GM21423 (cell line): ENCODE measurements around the gene FGF11.

Experiments
- ATAC-seq: cut with Tn5 transposase; IDR thresholded peaks from one replicate; pipeline ENCODE4 v1.9.1; 2021; ENCODE audit warnings: mild to moderate bottlenecking, moderate library complexity; ENCODE audit not compliant: unreplicated experiment

FGF11 gene

GRCh38 chr17:7408252-7408727 is 31.0 kb upstream of the FGF11 start:
- ATAC-seq, result no peak

- ATAC-seq, result no peak
These were observed 30.4 kb upstream of the FGF11 start for GRCh38 chr17:7408863-7409262.

- no peak for ATAC-seq
These were observed 29.6 kb upstream of the FGF11 start for GRCh38 chr17:7409716-7410115.

DNA sequence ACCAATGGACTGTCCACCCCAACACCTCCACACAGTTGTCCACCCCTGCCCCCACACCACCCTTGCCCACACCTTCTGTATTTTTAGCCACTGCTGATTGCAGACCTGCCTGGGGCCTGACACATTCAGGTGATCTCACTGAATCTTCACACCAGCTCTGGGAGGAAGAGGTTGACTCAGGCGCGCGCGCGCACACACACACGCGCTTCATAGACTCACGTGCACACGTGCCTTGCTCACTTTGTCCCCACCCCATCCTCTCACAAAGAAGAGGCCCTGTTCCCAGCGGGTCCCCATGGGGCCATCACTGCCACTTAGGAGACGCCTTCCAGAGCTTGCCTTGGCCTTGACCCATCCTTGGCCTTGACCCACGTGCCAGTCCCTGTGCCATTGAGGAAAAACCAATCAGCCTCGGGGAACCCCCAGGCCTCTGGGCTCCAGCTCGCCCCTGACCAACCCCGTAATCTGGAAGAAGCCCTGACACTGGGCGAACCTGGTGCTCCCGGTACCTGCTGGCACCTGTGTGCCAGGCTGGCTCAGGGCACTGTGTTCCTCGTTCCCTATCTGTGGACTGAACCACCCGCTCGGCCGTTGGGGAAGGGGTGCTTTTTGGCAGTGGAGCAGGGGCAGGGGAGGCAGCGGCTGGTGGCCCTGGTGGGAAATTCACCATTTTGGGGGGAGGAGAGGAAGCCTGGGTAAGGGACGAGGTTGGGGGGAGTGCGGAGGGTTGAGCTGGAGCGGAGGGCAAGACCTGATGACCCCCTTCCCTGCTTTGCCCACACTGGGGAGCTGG is 28.5 kb upstream of the FGF11 start:
- ATAC-seq, result no peak

- no peak for ATAC-seq
These were observed 27.9 kb upstream of the FGF11 start for GRCh38 chr17:7411427-7411750.

DNA sequence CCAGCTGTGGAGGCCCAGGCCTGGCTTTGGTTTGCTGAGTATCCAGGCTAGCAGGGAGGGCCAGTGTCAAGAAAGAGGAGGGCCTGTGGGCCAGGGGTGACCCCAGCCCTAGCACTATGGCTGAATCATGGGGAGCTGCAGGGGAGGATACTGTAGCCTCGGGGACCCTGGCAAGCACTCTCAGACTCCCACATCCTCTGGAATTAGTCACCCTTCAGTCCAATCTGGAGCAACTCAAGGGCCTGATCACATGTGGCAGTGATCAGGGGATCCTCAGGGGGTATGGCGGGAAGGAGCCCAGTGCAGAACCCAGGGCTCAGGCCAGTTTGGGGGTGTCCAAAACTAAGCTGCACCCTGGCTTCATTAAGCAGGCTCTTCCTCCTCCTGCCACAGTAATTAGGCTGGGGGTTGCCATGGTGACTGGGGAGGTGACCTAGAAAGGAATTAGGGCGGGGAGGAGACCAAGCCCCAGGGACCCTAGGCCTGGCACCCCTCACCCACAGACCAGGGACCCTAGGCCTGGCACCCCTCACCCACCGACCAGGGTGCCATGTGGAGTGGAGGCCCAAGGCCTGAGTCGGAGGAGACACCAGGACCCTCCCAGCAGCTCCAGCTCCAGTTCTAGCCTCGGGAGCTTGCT is 25.8 kb upstream of the FGF11 start:
- no peak for ATAC-seq

GRCh38 chr17:7414837-7415236 is 24.5 kb upstream of the FGF11 start:
- ATAC-seq, result no peak

DNA sequence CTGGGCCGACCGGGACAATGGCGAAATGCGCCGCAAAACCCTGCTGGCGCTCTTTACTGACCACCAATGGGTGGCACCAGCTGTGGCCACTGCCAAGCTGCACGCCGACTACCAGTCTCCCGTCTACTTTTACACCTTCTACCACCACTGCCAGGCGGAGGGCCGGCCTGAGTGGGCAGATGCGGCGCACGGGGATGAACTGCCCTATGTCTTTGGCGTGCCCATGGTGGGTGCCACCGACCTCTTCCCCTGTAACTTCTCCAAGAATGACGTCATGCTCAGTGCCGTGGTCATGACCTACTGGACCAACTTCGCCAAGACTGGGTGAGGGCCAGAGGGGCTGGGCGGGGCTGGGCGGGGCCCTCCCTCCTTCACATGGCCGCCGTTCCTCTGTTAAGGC is 23.5 kb upstream of the FGF11 start:
- ATAC-seq, result no peak

DNA sequence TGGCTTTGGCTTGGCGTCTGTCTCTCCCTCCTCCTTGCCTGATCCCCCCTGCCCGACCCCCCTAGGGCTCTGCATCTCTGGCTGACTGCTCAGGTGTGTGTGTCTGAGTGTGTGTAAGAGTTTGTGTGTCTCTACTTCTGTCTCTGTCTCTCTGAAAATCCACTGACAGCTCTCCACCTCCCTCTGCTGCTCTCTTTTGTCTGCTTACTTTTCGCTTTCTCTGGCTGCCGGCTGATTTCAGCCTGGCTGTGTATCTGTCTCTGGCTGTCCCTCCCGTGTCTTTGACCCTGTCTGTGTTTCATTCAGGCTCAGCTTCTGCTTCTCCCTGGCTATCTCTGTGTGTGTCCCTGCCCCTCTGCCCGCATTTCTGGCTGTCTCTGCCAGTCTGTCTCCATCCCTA is 23.0 kb upstream of the FGF11 start:
- ATAC-seq, result no peak

- no peak for ATAC-seq
These were observed 22.2 kb upstream of the FGF11 start for GRCh38 chr17:7417056-7417655.

- ATAC-seq, result no peak
These were observed 20.7 kb upstream of the FGF11 start for GRCh38 chr17:7418472-7419152.

DNA sequence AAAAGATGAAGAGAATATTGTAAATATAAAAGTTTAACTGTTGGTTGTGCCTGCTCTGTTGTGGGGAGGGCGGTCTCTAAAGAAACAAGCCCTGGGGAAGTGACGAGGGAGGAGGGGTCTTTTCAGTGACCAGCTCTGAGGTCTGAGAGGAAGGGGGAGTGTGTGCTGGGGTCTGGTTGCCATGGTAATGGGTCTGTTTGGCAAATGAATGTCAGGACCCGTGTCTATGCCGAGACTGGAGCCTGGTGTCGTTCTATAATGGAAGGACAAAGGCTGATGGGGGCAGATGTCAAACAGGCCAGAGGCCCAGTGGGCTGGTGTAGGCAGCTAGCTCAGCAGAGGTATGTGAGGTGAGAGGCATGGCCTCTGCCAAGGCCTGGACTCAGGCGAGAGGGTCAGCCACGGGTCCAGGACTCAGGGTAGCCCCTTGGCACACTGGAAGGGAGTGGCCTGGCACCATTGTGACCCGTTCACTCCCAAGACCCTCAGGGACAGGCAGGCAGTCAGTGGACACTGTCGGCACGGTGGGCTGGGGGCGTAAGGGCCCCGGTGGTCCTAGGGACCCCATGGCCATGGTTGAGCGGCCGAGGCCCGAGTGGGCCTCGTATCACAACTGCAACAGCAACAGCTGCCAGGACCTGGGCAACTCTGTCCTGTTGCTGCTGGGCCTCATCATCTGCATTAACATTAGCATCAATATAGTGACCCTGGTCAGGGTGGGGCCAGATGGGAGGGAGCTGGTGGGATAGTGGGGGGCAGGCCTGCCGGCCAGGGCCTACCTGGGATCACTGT is 19.3 kb upstream of the FGF11 start, which contains the start of gene SPEM1:
TSS of gene SPEM1 (plus strand) at position 506 of the 792 bp plus-strand sequence. CDS start at position 567, 61 bp downstream.
- ATAC-seq, result no peak

DNA sequence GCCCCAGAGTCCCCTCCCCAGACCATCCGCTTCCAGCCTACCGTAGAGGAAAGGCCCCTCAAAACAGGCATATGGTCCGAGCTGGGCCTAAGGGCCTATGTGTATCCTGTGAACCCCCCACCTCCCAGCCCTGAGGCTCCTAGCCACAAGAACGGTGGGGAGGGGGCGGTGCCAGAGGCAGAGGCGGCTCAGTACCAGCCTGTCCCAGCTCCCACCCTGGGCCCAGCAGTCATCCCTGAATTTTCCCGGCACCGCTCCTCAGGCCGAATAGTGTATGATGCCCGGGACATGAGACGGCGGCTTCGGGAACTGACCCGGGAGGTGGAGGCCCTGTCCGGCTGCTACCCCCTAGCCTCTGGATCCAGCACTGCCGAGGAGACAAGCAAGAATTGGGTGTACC is 18.1 kb upstream of the FGF11 start:
- ATAC-seq, result no peak

- no peak for ATAC-seq
These were observed 15.6 kb upstream of the FGF11 start for GRCh38 chr17:7423679-7424078.

GRCh38 chr17:7425316-7425715 is 14.0 kb upstream of the FGF11 start, which contains the start of gene SPEM2:
Gene SPEM2 (plus strand): TSS chr17:7425616. CDS start chr17:7425689, 73 bp downstream.
- no peak for ATAC-seq

DNA sequence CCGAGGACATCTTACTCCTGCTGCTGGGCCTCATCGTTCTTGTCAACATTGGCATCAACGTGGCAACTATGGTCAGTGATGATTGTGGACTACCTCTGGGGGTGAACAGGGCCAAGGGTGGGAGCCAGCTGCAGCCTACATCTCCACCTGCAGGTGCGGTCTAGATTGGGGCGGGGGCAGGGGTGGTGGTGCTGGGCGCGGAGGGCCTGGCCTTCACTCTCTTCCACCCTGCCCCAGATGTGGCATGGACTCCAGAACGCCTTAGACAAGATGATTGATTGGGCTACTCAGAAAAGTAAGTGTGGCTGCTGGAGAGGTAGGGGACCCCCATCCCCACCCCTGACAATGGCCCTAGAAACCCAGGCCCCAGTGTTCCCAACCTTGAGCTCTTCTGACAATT is 13.6 kb upstream of the FGF11 start:
- no peak for ATAC-seq

- ATAC-seq, result no peak
These were observed 13.0 kb upstream of the FGF11 start for GRCh38 chr17:7426203-7426863.

DNA sequence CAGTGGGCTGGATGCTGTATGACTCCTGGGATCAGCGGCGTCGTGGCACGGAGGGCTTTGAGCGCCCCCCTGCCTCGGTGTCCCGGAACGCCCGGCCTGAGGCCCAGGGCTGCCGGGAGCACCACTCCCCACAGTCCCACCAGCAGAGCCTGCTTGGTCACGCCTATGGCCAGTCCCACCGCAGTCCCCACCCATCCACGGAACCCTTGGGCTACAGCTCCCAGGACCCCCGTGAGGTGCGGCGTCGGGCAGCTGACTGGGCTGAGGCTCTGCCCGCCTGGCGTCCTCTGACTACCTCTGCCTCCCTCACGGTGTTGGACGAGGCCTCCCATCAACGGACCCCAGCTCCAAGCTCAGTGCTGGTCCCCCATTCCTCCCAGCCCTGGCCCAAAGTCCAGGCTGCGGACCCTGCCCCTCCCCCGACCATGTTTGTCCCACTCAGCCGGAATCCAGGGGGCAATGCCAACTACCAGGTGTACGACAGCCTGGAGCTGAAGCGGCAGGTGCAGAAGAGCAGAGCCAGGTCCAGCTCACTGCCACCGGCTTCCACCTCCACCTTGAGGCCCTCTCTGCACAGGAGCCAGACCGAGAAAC is 12.3 kb upstream of the FGF11 start:
- ATAC-seq, result no peak

GRCh38 chr17:7427549-7427948 is 11.8 kb upstream of the FGF11 start:
- no peak for ATAC-seq

DNA sequence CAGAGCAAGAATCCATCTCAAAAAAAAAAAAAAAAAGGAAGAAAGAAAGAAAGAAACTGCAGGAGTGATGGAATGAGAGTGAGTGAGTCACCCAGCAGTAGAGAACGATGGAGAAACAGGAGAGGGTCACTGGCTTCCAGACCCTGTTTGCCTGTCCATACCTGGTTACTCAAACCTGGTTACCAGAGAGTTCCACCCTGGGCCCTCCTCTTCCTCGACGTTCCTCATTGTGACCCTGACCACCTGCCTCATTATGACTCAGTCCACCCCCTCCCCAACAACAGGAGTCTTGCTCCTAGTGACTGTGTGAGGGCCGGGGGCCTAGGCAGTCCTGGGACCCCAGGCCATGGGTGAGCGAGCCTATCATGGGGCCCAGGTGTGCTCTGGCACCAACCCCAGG is 10.8 kb upstream of the FGF11 start, which contains the start of gene SPEM3:
TSS of gene SPEM3 (plus strand) at position 301 of the 400 bp plus-strand sequence. CDS start at position 347, 46 bp downstream.
- no peak for ATAC-seq
